DND-41 (cell line): ENCODE results near the gene BPIFB1.
A peak's percentile ranks its signal among the peaks of the same experiment; 100 is the strongest.

Experiments used
- EZH2 ChIP-seq: IDR thresholded peaks from 3 replicates; pipeline ENCODE4 v1.6.1; 2012; ENCODE audit warnings: borderline replicate concordance, low read depth, mild to moderate bottlenecking, moderate library complexity, low read length, inconsistent platforms; ENCODE audit not compliant: severe bottlenecking
- TF ChIP-seq, protein P1 (sequence below): IDR thresholded peaks from 2 replicates; pipeline ENCODE4 v1.5.1; 2012; ENCODE audit warnings: borderline replicate concordance, low read length, moderate library complexity, mild to moderate bottlenecking; ENCODE audit not compliant: poor library complexity, severe bottlenecking; ENCODE audit errors: extremely low read depth

DNA sequence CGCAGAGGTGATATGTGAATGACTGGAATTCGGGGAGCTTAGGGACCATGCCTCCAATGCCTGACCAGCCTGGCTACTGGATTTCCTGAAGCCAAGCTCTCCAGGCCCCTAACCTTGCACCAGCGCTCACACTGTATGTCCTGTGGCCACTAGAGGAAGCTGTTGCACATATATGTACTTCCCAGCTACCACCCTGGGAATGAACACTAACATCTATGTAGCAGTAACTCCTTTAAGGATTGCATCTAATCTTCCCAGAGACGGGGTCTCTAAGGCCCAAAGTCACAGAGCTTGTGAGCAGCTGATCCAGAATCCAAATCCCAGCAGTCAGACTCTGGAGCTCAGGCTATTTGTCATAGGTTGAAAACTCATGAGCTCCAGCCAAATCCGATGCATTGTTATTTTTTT lies 20.4 kb upstream of the BPIFB1 start:
- TF ChIP-seq, protein P1, sequence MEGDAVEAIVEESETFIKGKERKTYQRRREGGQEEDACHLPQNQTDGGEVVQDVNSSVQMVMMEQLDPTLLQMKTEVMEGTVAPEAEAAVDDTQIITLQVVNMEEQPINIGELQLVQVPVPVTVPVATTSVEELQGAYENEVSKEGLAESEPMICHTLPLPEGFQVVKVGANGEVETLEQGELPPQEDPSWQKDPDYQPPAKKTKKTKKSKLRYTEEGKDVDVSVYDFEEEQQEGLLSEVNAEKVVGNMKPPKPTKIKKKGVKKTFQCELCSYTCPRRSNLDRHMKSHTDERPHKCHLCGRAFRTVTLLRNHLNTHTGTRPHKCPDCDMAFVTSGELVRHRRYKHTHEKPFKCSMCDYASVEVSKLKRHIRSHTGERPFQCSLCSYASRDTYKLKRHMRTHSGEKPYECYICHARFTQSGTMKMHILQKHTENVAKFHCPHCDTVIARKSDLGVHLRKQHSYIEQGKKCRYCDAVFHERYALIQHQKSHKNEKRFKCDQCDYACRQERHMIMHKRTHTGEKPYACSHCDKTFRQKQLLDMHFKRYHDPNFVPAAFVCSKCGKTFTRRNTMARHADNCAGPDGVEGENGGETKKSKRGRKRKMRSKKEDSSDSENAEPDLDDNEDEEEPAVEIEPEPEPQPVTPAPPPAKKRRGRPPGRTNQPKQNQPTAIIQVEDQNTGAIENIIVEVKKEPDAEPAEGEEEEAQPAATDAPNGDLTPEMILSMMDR = peak; percentile 65
- no peak for TF ChIP-seq EZH2
